IPS-11a (cell line): Measurements from ENCODE around the gene ZNF780A.
"Not testable (repeated sequence)": the region's sequence is repeated elsewhere in the genome, so short reads cannot be mapped to it uniquely, and the experiment has no call there.

ENCODE experiments used
- H3K4me3 ChIP-seq: one replicate; pipeline ENCODE4 v1.5.1; 2013; ENCODE audit warnings: low read depth, low read length, control low read depth

ZNF780A gene

DNA sequence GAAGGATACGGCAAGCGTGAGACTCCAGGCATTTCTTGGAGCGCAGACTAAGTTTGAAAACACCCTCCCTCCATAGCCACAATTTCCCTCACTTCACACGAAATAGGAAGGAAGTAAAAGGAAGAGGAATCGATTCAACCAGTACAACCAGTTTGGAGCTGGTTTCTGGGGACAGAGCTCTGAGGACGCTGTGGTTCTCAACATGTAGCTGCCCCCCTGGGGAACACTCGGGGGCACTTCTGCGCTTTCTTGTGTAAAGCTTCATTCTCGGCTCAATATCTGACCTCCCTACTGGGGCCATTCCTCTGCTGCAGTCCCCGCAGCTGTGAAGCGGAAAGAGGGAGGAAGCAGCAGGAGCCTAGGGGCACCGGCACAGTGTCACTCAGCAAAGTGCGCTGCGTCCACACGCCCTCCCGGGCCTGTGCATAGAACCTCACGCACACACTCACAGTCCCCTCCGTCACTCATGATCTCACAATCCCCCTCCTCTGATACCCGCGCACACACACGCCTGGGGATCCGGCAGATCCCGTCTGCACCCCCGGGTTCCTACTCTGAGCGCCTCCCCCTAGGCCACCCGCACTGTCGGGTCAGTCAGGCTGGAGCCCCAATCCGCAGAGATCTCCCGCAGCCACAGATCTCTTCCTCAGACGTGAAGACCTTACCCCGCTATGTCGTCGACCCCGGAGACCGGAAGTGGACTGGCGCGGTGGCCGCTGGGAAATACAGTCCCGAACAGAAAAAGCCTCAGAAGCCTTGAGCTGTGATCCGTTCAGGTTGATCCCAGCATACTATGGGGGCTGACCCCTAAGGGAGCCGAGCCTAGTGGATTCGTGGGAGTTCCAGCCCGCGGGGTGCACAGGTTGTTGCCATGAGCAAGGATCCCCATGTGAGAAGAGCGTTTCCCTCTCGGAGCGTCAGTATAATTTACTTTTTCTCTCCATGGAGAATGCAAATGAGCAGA is at the start of gene ZNF780A:
TSS of gene ZNF780A (minus strand) at position 703 of the 964 bp plus-strand sequence. CDS start 6,190 bp downstream, outside the sequence.
- peak within 1 kb of the TSS; percentile 97 for H3K4me3 ChIP-seq

GRCh38 chr19:40139533-40140287 is 49.0 kb upstream of the ZNF780A start:
- H3K4me3 ChIP-seq, result no peak overlapping the region

DNA sequence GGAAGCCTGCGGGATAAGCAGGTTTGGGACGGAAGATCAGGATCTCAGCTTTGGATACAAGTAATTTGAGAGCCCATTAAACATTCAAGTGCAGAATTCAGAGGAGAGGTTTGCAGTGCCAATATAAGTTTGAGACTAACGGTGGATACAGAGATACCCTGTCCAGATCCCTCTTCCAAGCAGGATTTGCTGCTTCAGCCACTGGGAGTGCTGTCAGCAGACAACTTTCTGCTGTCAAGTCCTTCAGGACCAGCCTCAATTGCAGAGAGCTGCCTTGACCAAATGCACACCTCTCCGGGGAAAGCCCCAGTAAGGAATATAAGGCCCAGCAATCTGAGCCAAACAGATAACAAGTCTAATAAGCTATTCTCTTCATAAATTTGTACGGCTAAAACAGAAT is 46.1 kb upstream of the ZNF780A start:
- no peak overlapping the region for H3K4me3 ChIP-seq

DNA sequence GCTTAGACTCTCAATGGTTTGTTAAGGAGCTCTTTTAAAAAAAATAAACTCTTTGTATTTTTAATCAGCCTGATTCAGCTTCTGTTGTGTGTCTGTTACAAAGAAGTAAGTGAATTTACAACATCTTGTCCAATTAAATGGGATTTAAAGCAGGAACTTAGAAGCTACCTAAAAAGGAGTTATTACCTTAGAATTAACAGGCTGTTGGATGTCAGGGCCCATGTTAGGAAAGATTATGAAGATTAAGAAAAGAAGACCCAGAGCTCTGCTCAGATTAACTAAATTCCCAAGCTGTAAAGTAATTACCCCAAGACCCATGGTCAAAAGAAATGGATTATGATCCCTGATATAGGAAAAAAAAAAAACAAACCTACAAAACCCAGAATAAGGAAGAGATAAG is 44.1 kb upstream of the ZNF780A start:
- H3K4me3 ChIP-seq, result no peak overlapping the region

- no peak overlapping the region for H3K4me3 ChIP-seq
Measured at GRCh38 chr19:40133491-40133890, 42.7 kb upstream of the ZNF780A start.

DNA sequence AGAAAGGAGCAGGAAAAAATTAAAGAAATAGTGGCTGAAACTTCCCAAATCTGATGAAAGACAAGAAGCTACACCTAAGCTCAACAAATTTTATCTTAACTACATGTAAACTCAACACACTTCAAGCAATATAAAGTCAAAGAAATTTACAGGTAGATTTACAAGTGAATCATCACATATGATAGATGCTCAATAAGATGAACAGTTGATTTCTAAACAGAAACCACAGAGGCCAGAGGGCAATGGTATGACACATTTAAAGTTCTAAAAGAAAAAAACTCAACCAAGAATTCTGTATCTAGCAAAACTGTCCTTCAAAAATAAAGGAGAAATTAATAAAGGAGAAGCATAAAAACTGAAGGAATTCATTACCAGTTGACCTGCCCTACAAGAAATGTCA is 39.3 kb upstream of the ZNF780A start:
- H3K4me3 ChIP-seq, result no peak overlapping the region

DNA sequence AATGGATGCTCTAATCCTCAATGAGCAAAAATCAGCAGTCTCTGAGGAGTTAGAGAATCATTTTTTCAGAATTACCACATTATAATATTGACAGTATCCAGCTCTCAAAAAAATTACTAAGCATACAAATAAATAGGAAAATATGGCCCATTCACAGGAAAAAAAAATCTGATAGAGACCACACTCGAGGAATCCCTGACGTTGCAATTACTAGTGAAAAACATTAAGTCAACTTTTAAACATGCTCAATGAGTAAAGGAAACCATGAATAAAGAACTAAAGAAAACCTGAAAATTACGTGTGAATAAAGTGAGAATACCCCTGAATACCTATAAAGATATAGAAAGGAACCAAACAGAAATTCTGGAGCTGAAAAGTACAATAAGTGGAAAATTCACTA is 38.7 kb upstream of the ZNF780A start:
- no peak overlapping the region for H3K4me3 ChIP-seq

- H3K4me3 ChIP-seq, result no peak overlapping the region
Measured at GRCh38 chr19:40128991-40129390, 38.2 kb upstream of the ZNF780A start.

GRCh38 chr19:40119380-40119779 is 28.6 kb upstream of the ZNF780A start:
- H3K4me3 ChIP-seq, result no peak overlapping the region

DNA sequence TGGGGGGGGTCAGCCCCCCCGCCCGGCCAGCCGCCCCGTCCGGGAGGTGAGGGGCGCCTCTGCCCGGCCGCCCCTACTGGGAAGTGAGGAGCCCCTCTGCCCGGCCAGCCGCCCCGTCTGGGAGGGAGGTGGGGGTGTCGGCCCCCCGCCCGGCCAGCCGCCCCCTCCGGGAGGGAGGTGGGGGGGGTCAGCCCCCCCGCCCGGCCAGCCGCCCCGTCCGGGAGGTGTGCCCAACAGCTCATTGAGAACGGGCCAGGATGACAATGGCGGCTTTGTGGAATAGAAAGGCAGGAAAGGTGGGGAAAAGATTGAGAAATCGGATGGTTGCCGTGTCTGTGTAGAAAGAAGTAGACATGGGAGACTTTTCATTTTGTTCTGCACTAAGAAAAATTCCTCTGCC is 27.9 kb upstream of the ZNF780A start:
- H3K4me3 ChIP-seq, result not testable (repeated sequence)

DNA sequence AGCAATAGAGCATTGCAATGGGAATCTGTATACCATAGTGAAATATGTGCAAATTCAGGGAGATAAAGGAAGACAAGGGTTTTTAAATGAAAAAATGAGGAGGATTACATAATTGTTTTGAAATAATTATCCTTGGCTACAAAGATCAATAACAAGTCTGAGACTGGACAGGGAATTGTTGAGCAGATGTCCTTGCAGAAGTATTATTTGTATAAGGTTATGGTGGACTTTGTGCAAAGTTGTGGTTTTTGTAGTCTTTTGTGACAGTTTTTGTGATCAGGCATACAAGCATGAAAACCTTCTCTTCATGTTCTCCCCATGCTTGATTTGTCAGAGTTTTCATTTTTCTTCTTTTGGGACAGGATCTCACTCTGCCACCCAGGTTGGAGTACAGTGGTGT is 25.3 kb upstream of the ZNF780A start:
- H3K4me3 ChIP-seq, result no peak overlapping the region

- not testable (repeated sequence) for H3K4me3 ChIP-seq
Measured at GRCh38 chr19:40114119-40114518, 23.4 kb upstream of the ZNF780A start.

DNA sequence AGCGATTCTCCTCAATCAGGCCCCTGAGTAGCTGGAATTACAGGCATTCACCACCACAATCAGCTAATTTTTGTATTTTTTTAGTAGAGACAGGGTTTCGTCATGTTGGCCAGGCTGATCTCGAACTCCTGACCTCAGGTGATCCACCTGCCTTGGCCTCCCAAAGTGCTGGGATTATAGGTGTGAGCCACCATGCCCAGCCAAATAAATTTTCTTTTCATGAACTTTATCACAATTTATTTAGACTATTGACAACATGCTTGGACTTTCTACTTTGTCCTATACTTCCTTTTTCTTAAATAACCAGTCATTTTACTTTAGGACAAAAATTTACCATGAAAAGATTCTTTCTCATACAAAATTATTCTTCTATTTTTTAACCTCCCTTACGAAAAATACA is 21.5 kb upstream of the ZNF780A start:
- not testable (repeated sequence) for H3K4me3 ChIP-seq

DNA sequence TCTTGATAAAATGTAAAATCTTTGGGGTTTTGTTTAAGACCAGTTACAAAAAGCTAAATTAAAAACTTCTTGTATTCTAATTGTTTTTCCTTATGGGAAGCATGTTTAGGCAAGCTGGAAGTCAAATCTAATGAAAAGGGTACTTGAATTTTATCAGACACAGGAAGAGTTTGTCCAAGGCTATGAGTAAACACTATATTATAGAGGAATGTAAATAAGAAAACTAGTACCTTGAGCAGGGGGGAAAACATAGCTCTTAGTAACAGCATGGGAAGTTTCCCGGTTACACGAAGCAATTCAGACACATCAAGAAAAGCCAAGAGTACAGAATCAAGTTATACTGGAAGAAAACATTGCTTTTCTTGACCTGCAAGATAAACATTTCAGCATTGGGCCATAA is 19.8 kb upstream of the ZNF780A start:
- H3K4me3 ChIP-seq, result no peak overlapping the region

DNA sequence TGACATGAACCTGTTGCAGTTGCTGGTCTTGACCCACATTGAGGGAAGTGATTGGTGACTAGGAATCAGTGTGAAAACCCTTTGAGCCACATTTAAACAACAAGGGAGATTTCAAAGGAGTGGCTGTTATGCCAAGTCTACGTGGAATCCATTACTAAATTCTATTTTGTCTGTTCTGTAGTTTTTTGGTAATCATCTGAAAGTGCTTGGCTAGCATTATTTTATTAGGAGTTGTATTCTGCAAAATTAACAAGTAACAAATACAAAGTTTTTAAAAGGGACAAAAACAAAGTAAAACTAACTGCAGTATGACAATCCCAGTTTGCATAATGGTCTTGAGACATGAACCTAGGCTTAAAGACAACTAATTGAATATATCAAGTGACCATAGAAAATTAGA is 14.0 kb upstream of the ZNF780A start:
- no peak overlapping the region for H3K4me3 ChIP-seq

- no peak overlapping the region for H3K4me3 ChIP-seq
Measured at GRCh38 chr19:40103600-40103999, 12.9 kb upstream of the ZNF780A start.

DNA sequence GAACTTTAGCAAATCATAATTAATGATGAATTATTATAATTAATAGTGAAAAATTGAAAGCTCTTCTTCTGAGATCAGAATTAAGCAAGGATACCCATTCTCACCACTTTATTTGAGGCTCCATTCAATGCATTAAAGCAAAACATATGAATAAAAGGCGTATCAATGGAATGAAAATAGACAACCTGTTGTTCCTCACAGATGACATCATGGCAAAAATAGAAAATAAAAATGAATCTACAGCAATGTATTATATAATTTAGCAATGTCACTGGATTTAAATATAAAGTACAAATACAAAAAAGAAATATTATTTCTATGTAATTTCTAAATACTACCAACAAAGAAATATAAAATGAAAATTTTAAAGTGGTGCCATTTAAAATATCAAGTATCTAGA is 11.1 kb upstream of the ZNF780A start:
- no peak overlapping the region for H3K4me3 ChIP-seq

GRCh38 chr19:40093416-40093815 is 2.7 kb upstream of the ZNF780A start:
- H3K4me3 ChIP-seq, result no peak overlapping the region

GRCh38 chr19:40091205-40092129 is 724 bp upstream of the ZNF780A start:
- H3K4me3 ChIP-seq, result peak overlapping the region; percentile 97

DNA sequence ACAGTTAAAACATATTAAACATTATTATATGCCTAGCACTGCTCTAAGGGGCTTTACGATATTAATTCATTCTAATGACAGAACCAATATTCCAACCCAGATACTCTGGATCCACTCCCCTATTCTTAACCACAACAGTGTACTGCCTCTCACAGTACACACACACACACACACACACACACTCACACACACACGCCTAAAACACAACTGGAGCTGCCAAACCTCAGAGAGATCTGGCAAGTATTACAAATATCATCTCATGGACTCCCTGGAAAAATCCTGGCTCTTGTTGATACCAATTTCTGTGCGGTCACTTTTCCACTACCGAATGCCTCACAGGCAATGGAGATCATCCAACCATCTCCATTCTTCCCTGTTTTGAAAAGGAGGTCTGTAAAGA is 1.3 kb downstream of the ZNF780A start:
- H3K4me3 ChIP-seq, result peak overlapping the region; percentile 97
